Stimulated activated CD4-positive, alpha-beta T cell treated with anti-CD3 and anti-CD28 coated beads, Interleukin-12 subunit alpha, Interleukin-12 subunit beta, amount 100 ng/mL, for 48 hours (primary cell): ENCODE results near the gene OR2T12.
A peak's percentile ranks its signal among the peaks of the same experiment; 100 is the strongest.
"Not testable (repeated sequence)": the region's sequence is repeated elsewhere in the genome, so short reads cannot be mapped to it uniquely, and the experiment has no call there.

Experiments used
- DNase-seq, 3 donors: peaks; one replicate each; pipeline ENCODE4 v3.0.0-alpha.2; 2020; ENCODE audit warnings: low read depth in 2 of 3, low spot score in 1 of 3

Gene OR2T12, protein sequence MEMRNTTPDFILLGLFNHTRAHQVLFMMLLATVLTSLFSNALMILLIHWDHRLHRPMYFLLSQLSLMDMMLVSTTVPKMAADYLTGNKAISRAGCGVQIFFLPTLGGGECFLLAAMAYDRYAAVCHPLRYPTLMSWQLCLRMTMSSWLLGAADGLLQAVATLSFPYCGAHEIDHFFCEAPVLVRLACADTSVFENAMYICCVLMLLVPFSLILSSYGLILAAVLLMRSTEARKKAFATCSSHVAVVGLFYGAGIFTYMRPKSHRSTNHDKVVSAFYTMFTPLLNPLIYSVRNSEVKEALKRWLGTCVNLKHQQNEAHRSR

GRCh38 chr1:248303324-248303723 lies at the start of gene OR2T12:
OR2T12 (minus strand) TSS chr1:248303424; CDS start chr1:248295578, 7,846 bp downstream.
- no peak for DNase-seq

GRCh38 chr1:248348475-248348874 lies 45.3 kb upstream of the OR2T12 start, which contains the start of gene OR14C36:
OR14C36 (plus strand) TSS chr1:248348775; CDS start chr1:248348775, 0 bp downstream.
- DNase-seq = no peak

DNA sequence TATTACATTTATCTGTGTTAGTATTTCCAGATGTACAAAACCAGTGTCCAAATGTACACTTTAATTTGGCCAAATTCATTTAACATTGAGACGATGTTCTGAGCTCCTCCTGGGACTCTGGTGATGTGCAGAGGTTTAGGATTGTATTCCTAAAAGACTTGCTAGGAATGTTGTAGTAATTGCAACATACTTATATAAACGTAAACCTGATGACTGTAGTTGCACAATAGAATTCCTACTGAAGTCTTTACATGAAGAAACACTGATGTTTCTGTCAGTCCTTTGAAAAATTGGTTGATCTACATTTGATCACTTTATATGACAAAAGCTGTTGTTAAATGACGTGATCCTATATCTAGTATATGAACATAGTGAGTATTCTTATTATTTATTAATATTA lies 40.2 kb upstream of the OR2T12 start:
- DNase-seq = no peak

DNA sequence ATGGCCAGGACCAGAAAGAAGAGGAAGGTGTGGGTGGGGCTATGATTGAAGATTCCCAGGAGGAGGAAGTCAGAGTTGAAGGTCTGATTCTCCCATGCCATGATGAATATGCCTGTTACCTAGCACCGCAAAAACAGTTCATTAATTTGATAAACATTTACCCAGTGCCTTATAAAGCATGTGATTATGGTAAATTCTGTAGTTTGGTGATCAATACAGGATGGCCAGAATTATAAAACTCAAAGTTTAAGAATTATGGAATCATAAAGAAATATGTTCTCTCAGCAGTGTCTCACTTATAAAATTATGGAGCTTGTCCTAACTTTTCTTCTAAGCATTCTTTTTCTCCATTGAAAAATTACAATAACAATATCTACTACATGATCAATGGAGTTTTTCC lies 21.2 kb upstream of the OR2T12 start, which contains the start of gene OR2M7:
TSS of gene OR2M7 (minus strand) at position 101 of the 400 bp plus-strand sequence. CDS start at position 101, 0 bp downstream.
- no peak for DNase-seq

DNA sequence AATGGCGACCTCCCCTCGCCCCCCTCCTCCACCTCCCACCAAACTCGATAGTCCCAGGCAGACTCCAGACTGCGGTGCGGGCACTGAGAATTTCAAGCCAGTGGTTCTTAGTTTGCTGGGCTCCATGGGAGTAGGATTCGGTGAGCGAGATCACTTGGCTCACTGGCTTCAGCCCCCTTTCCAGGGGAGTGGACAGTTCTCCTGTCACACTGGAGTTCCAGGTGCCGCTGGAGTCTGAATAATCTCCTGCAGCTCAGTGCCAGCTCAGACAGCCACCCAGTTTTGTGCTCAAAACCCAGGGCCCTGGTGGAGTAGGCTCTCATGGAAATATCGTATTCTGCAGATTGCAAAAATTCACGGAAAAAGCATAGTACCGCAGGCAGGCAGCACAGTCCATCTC lies 13.6 kb upstream of the OR2T12 start:
- DNase-seq = no peak

DNA sequence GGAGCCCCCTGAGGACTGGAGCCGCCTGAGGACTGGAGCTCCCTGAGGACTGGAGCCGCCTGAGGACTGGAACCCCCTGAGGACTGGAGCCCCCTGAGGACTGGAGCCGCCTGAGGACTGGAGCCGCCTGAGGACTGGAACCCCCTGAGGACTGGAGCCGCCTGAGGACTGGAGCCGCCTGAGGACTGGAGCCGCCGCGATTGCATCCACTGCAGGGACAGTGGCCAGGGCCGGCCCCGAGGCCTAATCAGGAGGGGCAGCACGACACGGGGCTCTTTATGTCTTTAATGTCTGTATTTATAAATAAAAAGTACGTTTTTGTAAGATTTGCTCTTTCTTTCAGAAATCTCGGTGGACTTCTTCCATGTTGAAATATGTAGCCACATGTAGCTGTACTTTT lies 3.5 kb upstream of the OR2T12 start:
- not testable (repeated sequence) for DNase-seq

DNA sequence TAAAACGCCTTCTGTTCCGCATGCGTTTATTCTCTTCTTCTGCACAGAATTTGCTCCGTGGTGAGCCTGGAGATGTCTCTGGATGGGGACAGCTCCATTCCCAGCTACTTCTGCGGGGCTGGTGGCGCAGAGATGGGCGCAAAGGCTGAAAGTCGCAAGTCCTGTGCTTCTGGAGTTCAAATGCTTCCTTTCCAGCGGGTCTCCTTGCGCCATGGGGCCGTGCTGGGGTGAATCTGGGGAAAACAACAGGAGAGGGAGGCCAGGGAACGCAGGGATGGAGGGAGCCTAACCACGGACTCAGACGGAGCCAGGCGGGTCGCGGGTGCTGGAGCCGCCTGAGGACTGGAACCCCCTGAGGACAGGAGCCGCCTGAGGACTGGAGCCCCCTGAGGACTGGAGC lies 2.9 kb upstream of the OR2T12 start:
- no peak for DNase-seq

DNA sequence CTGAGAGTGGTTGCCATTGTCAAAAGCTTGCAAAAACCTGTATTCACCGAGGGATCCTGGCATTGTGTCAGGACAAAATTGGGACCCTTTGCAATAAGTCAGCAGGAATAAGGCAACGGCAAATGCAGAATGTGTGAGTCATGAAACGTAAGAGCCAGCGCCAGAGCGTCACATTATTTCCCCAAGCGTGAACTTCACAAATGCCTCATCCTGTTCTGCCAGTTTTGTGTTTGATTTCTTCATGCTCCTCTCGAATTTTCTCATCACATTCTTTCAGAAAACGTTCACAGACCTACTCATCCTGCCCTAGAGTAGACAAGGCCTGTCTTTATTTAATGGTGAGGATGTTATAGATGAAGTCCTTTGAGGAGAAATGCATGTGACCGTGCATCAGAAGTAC lies 2.4 kb upstream of the OR2T12 start:
- DNase-seq = not testable (repeated sequence)

- DNase-seq = no peak
Observed at GRCh38 chr1:248288391-248288790, 14.8 kb downstream of the OR2T12 start.

- DNase-seq = no peak
Observed at GRCh38 chr1:248277876-248278275, 25.3 kb downstream of the OR2T12 start, which contains the start of gene OR2T33. OR2T33 (minus strand) TSS chr1:248277976; CDS start chr1:248273814, 4,162 bp downstream.

DNA sequence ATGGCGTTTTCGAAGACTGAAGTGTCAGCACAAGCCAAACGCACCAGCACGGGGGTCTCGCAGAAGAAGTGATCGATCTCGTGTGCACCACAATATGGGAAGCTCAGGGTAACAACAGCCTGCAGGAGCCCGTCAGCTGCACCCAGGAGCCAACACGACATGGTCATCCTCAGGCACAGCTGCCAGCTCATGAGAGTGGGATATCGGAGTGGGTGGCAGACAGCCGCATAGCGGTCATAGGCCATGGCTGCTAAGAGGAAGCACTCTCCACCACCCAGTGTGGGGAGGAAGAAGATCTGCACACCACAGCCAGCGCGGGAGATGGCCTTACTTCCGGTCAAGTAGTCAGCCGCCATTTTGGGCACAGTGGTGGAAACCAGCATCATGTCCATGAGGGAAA lies 30.0 kb downstream of the OR2T12 start:
- not testable (repeated sequence) for DNase-seq

DNA sequence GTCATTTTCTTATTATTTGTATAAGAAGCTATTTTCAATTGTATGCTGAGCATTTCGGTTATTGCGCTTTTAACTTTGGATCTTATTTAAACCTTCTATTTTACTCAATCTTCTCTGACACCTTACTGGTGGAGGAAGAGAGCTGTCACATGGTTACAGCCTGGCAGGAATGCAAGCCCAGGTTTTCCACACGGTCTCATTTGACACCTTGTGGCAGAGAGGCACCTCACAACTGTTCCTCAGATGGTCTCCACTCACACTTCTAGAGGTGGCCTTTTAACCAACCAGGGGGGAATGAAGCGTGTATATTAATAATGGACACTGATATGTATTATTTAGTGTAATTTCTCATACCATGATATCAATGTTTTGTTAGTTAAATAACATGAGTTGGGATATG lies 35.0 kb downstream of the OR2T12 start:
- no peak for DNase-seq

DNA sequence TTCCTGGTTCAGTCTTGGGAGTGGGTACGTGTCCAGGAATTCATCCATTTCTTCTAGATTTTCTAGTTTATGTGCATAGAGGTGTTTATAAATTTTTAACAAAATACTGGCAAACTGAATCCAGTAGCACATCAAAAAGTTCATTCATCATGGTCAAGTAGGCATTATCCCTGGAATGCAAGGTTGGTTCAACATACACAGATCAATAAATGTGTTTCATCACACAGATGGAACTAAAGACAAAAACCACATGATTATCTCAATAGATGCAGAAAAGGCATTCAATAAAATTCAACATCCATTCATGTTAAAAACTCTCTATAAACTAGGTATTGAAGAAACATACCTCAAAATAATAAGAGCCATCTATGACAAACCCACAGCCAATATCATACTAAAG lies 43.9 kb downstream of the OR2T12 start:
- DNase-seq = not testable (repeated sequence)

GRCh38 chr1:248243204-248243603 lies 60.0 kb downstream of the OR2T12 start:
- DNase-seq = peak in 1 of 3 donors; percentile 11
